ENCODE results near the gene LTBP2.

The LTBP2 gene

DNA sequence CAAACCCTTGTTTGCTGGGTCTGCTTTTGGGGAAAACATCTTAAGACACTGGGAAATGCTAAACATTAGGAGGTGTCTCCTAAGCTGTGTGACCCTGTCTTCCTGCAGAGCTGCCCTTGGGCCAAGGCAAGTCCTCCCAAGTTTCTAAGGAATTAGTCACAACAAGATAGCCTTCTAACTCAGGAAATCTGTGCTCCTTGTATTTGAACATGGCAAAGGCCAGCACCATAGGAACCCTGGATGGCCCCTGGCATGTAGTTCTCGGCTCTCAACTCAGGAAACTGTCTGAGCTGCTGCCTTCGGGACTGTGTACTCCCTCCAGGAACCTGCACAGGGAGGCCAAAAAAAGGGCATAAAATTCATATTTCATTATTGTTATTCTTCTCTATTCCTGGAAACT is 37.6 kb upstream of the LTBP2 start:
- TF ChIP-seq, protein P1, sequence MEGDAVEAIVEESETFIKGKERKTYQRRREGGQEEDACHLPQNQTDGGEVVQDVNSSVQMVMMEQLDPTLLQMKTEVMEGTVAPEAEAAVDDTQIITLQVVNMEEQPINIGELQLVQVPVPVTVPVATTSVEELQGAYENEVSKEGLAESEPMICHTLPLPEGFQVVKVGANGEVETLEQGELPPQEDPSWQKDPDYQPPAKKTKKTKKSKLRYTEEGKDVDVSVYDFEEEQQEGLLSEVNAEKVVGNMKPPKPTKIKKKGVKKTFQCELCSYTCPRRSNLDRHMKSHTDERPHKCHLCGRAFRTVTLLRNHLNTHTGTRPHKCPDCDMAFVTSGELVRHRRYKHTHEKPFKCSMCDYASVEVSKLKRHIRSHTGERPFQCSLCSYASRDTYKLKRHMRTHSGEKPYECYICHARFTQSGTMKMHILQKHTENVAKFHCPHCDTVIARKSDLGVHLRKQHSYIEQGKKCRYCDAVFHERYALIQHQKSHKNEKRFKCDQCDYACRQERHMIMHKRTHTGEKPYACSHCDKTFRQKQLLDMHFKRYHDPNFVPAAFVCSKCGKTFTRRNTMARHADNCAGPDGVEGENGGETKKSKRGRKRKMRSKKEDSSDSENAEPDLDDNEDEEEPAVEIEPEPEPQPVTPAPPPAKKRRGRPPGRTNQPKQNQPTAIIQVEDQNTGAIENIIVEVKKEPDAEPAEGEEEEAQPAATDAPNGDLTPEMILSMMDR (IDR thresholded peaks at IDR 0.05; ENCODE audit: low read depth, low read length), result no peak
- Histone ChIP-seq H3K4me3 (ENCODE audit: low read depth, low read length) (no peak overlapping the region), H3K27ac (no peak overlapping the region), H3K27me3 (ENCODE audit: insufficient read depth, low read depth, severe bottlenecking) (no peaks in the 10 kb centered on the region), H3K36me3 (no peaks in the 10 kb centered on the region), H3K9me3 (ENCODE audit: severe bottlenecking) (no peaks in the 10 kb centered on the region)
- no peak for DNase-seq

DNA sequence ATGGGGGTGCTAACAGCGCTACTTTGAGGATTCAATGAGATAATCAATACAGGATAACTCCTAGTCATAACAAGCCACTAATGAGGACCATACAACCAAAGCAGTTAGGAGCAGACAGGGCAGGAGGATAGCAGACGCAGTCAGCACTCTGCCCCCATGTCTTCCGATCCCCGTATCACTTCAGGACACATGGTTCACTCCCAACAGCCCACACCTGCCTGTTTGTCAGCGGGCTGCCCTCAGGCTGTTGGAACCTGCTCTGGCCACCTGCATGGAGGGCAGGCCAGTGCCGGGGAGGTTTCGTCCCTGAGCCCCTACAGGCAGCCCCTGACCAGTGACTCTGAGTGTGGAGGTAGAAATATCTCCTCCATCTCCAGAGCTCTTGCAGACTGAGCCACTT is 37.1 kb upstream of the LTBP2 start:
- Histone ChIP-seq H3K27me3 (ENCODE audit: insufficient read depth, low read depth, severe bottlenecking) (no peaks in the 10 kb centered on the region), H3K4me3 (ENCODE audit: low read depth, low read length) (no peak overlapping the region), H3K36me3 (no peaks in the 10 kb centered on the region), H3K9me3 (ENCODE audit: severe bottlenecking) (no peaks in the 10 kb centered on the region), H3K27ac (no peak overlapping the region)
- no peak for DNase-seq
- TF ChIP-seq, protein P1 (IDR thresholded peaks at IDR 0.05; ENCODE audit: low read depth, low read length), result no peak

DNA sequence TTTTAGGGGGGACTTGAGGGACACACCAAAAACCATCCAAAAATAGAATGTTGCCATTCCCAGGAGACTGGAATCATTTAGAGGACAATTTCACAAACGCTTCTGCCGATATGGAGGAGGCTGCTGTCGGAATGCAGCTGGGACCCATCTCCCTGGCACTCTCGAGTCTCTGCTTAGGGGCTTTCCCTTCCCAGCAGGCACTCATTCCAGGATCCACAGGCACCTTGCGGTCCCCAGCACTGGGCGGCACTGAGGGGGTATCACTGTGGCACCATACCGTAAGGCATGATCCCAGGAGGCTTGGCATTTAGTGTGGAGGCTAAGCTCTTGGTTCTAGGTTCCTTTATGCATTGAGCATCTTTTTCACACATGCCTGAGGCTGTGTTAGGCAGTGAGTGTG is 36.6 kb upstream of the LTBP2 start:
- no peak overlapping the region for H3K4me3 ChIP-seq (ENCODE audit: low read depth, low read length)
- no peaks in the 10 kb centered on the region for H3K9me3 ChIP-seq (ENCODE audit: severe bottlenecking)
- TF ChIP-seq, protein P1 (IDR thresholded peaks at IDR 0.05; ENCODE audit: low read depth, low read length), result no peak
- H3K36me3 ChIP-seq, result no peaks in the 10 kb centered on the region
- no peak overlapping the region for H3K27ac ChIP-seq
- no peak for DNase-seq
- H3K27me3 ChIP-seq (ENCODE audit: insufficient read depth, low read depth, severe bottlenecking), result no peaks in the 10 kb centered on the region

DNA sequence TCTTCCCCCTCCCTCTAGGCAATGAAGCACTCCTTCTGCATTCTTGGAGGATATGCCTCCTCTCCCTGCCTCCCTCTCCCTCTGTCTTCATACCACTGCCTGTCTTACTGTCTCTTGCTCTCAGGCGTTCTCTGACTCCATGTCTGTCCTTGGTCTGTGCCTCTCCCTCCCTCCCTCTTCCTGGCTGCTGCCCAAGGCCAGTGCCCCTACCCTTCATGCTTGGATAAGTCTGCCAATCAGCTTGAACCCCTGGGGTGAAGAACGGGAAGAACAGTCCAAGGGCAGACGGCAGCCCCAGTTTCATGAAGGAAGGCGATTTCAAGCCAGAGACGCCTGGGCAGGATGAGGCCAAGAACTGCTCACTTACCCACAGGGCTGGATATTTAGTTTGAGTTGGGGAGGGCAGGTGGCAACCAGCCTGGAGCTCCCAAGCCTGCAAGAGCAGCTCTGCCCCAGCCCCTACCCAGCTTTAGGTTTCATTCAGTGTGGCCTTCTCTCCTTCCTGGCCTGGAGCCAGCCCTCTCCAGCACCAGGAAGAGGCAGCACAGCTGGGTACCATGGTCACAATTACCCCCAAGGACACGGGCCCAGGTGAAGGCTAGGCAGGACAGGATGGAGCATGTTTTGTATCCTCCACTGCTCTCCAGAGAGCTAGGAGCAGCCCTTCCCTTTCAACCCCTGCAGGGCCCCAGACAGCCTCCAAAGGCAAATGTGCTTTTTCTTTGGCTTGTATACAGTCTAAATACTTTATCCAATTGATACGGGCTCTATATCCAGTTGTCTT is 35.8 kb upstream of the LTBP2 start:
- H3K27ac ChIP-seq, result no peak overlapping the region
- no peaks in the 10 kb centered on the region for H3K27me3 ChIP-seq (ENCODE audit: insufficient read depth, low read depth, severe bottlenecking)
- TF ChIP-seq, protein P1 (IDR thresholded peaks at IDR 0.05; ENCODE audit: low read depth, low read length), result no peak
- no peaks in the 10 kb centered on the region for H3K36me3 ChIP-seq
- H3K4me3 ChIP-seq (ENCODE audit: low read depth, low read length), result no peak overlapping the region
- no peaks in the 10 kb centered on the region for H3K9me3 ChIP-seq (ENCODE audit: severe bottlenecking)
- no peak for DNase-seq

DNA sequence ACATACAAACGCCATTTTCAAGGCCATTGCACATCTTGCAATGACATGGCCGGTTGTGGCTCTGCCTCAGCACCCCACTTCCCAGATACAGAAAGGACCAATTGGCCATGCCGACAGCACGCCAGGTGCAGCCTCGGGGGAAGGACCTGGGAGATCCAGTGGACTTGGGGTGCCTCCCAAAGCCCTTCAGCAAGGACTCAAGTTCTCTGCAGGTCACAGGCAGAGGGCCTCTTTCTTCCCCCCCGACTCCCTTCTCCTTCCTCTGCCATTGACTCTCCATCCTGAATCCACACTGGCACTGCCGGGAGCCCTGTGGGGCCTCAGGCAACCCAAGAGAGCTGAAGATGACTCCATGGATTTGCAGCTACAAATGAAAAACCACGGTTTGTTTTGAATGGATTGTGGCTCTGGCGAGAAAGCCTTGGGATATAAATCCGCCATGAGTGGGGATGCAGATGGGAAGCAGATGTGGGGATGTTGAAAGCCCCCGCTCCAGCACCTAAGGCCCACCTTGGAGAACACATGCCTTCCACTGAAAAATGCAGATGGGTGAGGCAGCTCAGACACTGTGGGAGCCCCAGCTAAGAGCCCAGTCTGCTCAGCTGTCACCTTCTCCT is 35.1 kb upstream of the LTBP2 start:
- Histone ChIP-seq H3K36me3 (no peaks in the 10 kb centered on the region), H3K27ac (no peak overlapping the region), H3K9me3 (ENCODE audit: severe bottlenecking) (no peaks in the 10 kb centered on the region), H3K4me3 (ENCODE audit: low read depth, low read length) (no peak overlapping the region), H3K27me3 (ENCODE audit: insufficient read depth, low read depth, severe bottlenecking) (no peaks in the 10 kb centered on the region)
- TF ChIP-seq, protein P1 (IDR thresholded peaks at IDR 0.05; ENCODE audit: low read depth, low read length), result no peak
- DNase-seq, result no peak

Data from WERI-Rb-1 (cell line).